ENCODE results near the gene SPIRE2. TPM values are rescaled to one million over a fixed set of nuclear protein-coding genes. Genes with fewer than 3 reads are reported as not detected.

SPIRE2 gene
- total and polyA plus RNA-seq, 2 of the 13 experiments (the other 11 are each of a cell fraction or from before 2014, with no cell fraction given), result 13.3 to 37.5 TPM

DNA sequence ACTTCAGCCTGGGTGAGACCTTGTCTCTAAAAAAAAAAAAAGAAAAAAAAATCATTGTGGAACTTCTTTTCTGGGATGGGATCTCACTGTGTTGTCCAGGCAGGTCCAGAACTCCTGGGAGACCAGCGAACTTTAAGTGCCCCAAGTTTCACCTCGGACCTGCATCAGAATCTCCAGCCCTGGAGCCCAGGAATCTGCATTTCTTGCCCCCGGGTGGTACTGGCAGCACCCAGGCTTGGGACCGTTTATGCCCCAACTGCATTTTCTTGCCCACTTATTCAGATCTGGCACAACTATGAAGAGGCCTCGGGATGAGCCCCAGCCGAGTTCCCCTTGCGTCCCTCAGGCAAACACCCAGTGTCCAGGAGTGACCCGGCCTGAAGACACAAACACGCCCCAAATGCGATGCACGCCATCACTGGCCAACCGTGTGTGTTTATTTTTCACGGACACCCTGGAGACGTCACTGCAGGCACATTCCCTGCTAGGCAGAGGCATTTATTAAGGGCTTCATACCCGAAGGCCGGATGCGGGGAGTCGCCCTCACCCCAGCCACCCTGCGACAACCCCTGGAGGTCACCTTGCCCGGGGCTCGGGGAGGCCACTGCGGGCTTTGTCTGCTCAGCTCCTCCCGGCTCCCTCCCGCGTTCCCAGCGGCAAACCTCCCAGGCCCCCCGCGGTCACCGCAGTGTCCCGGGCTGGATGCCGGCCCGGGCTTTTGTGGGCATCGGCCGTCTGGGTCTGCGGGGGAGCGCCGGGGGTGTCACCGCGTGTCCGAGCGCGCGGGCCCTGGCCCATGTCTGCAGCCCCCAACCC lies 684 bp upstream of the SPIRE2 start (continued):
- TF ChIP-seq HMG20B (CRISPR knock-in tag; conservative IDR thresholded peaks at IDR 0.05) (0 out of 2 replicates have a peak, but pooled peaks have one; percentile 42), JUN (CRISPR knock-in tag; IDR thresholded peaks at IDR 0.05) (no peak), ERF (CRISPR knock-in tag; IDR thresholded peaks at IDR 0.05) (peak; percentile 47; the same call in 1 of the 2 replicates), ZBTB42 (CRISPR knock-in tag; IDR thresholded peaks at IDR 0.05) (peak; percentile 38; the same call in 1 of the 2 replicates), FOXK1 (CRISPR knock-in tag; IDR thresholded peaks at IDR 0.05; ENCODE audit: borderline replicate concordance, low read depth) (peak; percentile 28; the same call in 1 of the 2 replicates), ZFP36L1 (CRISPR knock-in tag; IDR thresholded peaks at IDR 0.05) (0 out of 2 replicates have a peak, but pooled peaks have one; percentile 63), ZNF776 (CRISPR knock-in tag; IDR thresholded peaks at IDR 0.05) (peak; percentile 57; the same call in 1 of the 2 replicates), ZFAT (CRISPR knock-in tag; conservative IDR thresholded peaks at IDR 0.05) (no peak), HHEX (CRISPR knock-in tag; IDR thresholded peaks at IDR 0.05) (0 out of 2 replicates have a peak, but pooled peaks have one; percentile 13), KDM1A (CRISPR knock-in tag; IDR thresholded peaks at IDR 0.05) (no peak), ZNF780A (CRISPR knock-in tag; IDR thresholded peaks at IDR 0.05) (no peak), ZNF33A (CRISPR knock-in tag; IDR thresholded peaks at IDR 0.05; ENCODE audit: borderline replicate concordance) (no peak), ESRRA (CRISPR knock-in tag; IDR thresholded peaks at IDR 0.05; ENCODE audit: low read depth) (peak; percentile 86), ARHGAP35 (CRISPR knock-in tag; IDR thresholded peaks at IDR 0.05; ENCODE audit: borderline replicate concordance) (peak; percentile 32; the same call in 1 of the 2 replicates), ZMYM2 (CRISPR knock-in tag; IDR thresholded peaks at IDR 0.05) (no peak), U2AF1 (optimal IDR thresholded peaks at IDR 0.05; ENCODE audit: low read depth, low read length) (peak; percentile 30)
- TF ChIP-seq, protein P1, sequence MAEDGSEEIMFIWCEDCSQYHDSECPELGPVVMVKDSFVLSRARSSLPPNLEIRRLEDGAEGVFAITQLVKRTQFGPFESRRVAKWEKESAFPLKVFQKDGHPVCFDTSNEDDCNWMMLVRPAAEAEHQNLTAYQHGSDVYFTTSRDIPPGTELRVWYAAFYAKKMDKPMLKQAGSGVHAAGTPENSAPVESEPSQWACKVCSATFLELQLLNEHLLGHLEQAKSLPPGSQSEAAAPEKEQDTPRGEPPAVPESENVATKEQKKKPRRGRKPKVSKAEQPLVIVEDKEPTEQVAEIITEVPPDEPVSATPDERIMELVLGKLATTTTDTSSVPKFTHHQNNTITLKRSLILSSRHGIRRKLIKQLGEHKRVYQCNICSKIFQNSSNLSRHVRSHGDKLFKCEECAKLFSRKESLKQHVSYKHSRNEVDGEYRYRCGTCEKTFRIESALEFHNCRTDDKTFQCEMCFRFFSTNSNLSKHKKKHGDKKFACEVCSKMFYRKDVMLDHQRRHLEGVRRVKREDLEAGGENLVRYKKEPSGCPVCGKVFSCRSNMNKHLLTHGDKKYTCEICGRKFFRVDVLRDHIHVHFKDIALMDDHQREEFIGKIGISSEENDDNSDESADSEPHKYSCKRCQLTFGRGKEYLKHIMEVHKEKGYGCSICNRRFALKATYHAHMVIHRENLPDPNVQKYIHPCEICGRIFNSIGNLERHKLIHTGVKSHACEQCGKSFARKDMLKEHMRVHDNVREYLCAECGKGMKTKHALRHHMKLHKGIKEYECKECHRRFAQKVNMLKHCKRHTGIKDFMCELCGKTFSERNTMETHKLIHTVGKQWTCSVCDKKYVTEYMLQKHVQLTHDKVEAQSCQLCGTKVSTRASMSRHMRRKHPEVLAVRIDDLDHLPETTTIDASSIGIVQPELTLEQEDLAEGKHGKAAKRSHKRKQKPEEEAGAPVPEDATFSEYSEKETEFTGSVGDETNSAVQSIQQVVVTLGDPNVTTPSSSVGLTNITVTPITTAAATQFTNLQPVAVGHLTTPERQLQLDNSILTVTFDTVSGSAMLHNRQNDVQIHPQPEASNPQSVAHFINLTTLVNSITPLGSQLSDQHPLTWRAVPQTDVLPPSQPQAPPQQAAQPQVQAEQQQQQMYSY (CRISPR knock-in tag; IDR thresholded peaks at IDR 0.05), result peak; percentile 94
- TF ChIP-seq, protein P2, sequence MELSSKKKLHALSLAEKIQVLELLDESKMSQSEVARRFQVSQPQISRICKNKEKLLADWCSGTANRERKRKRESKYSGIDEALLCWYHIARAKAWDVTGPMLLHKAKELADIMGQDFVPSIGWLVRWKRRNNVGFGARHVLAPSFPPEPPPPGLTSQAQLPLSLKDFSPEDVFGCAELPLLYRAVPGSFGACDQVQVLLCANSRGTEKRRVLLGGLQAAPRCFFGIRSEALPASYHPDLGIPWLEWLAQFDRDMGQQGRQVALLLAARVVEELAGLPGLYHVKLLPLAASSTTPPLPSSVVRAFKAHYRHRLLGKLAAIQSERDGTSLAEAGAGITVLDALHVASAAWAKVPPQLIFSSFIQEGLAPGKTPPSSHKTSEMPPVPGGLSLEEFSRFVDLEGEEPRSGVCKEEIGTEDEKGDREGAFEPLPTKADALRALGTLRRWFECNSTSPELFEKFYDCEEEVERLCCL (CRISPR knock-in tag; IDR thresholded peaks at IDR 0.05; ENCODE audit: borderline replicate concordance), result no peak
- TF ChIP-seq, protein P3, sequence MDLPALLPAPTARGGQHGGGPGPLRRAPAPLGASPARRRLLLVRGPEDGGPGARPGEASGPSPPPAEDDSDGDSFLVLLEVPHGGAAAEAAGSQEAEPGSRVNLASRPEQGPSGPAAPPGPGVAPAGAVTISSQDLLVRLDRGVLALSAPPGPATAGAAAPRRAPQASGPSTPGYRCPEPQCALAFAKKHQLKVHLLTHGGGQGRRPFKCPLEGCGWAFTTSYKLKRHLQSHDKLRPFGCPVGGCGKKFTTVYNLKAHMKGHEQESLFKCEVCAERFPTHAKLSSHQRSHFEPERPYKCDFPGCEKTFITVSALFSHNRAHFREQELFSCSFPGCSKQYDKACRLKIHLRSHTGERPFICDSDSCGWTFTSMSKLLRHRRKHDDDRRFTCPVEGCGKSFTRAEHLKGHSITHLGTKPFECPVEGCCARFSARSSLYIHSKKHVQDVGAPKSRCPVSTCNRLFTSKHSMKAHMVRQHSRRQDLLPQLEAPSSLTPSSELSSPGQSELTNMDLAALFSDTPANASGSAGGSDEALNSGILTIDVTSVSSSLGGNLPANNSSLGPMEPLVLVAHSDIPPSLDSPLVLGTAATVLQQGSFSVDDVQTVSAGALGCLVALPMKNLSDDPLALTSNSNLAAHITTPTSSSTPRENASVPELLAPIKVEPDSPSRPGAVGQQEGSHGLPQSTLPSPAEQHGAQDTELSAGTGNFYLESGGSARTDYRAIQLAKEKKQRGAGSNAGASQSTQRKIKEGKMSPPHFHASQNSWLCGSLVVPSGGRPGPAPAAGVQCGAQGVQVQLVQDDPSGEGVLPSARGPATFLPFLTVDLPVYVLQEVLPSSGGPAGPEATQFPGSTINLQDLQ (CRISPR knock-in tag; IDR thresholded peaks at IDR 0.05), result no peak
- TF ChIP-seq, protein P4, sequence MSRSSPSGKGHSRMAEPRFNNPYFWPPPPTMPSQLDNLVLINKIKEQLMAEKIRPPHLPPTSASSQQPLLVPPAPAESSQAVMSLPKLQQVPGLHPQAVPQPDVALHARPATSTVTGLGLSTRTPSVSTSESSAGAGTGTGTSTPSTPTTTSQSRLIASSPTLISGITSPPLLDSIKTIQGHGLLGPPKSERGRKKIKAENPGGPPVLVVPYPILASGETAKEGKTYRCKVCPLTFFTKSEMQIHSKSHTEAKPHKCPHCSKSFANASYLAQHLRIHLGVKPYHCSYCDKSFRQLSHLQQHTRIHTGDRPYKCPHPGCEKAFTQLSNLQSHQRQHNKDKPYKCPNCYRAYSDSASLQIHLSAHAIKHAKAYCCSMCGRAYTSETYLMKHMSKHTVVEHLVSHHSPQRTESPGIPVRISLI (CRISPR knock-in tag; IDR thresholded peaks at IDR 0.05; ENCODE audit: borderline replicate concordance), result peak; percentile 65; the same call in 1 of the 2 replicates

All from HepG2 (cell line).